Gastrocnemius medialis (tissue), 4 donors: ENCODE data around the gene DTD1.

ENCODE experiments used
- CTCF ChIP-seq, 5 experiments: fragments of 450-650 bp in 3 of 5; fragments of 200-600 bp in 2 of 5; sonication (generic) in 2 of 5; IDR thresholded peaks in 4 of 5; conservative IDR thresholded peaks in 1 of 5; 1 replicate in 4 of 5; 2 replicates in 1 of 5; pipeline ENCODE4 v1.5.1; 2016 to 2019; ENCODE audit warnings: antibody characterized with exemption in 5 of 5, mild to moderate bottlenecking in 3 of 5, moderate library complexity in 3 of 5
- POLR2A ChIP-seq, 2 donors: fragments of 450-650 bp; IDR thresholded peaks; one replicate each; pipeline ENCODE4 v1.6.1; 2017; ENCODE audit warnings: antibody characterized with exemption in 2 of 2, mild to moderate bottlenecking in 2 of 2, moderate library complexity in 2 of 2

- TF ChIP-seq CTCF (IDR thresholded peaks at IDR 0.05 in 4 of 5, conservative IDR thresholded peaks at IDR 0.05 in 1 of 5) = no peak
- TF ChIP-seq POLR2A (IDR thresholded peaks at IDR 0.05) = no peak
Observed at GRCh38 chr20:18645851-18646250, 58.0 kb downstream of the DTD1 start.
